Gastroesophageal sphincter (tissue), 3 donors: ENCODE measurements around the gene PHF23.

Experiments used
- CTCF ChIP-seq, 4 experiments: fragments of 200-600 bp in 2 of 4; fragments of 450-650 bp in 2 of 4; sonication (generic) in 1 of 4; IDR thresholded peaks; one replicate each; pipeline ENCODE4 v1.5.1; 2017 to 2019; ENCODE audit warnings: antibody characterized with exemption in 4 of 4, mild to moderate bottlenecking in 2 of 4, moderate library complexity in 2 of 4
- POLR2A ChIP-seq, 2 donors: fragments of 450-650 bp; IDR thresholded peaks; one replicate each; pipeline ENCODE4 v1.6.1; 2017; ENCODE audit warnings: antibody characterized with exemption in 2 of 2, mild to moderate bottlenecking in 2 of 2, moderate library complexity in 1 of 2
- POLR2AphosphoS5 ChIP-seq: sonication (generic); formaldehyde crosslinking; IDR thresholded peaks from one replicate; pipeline ENCODE4 v1.6.1; 2017; ENCODE audit warnings: antibody characterized with exemption

DNA sequence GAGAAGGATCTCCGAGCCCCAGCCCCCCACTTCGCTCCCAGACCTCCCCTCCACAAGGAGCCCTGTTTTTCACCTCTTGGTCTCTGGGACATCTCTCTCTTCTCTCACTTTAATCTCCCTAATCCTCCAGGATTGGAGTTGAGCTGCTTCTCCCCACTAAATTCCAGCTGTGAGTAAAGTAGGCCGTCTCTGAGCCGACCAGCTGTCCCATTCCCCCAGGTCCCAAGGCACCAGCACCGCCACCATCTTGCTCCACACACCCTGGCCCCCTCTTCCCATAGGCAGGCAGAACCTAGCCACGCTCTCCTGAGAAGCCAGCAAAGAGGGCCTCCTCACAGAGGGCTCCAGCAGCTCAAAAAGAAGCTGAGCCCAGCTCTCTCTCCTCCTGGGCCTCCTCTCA is 20.5 kb downstream of the PHF23 start:
- TF ChIP-seq POLR2AphosphoS5 (no peak), CTCF (IDR thresholded peaks at IDR 0.05) (no peak), POLR2A (IDR thresholded peaks at IDR 0.05) (no peak)
